Keratinocyte (primary cell): ENCODE data around the gene CCDC116. TPM values are rescaled to one million over a fixed set of nuclear protein-coding genes. Genes with fewer than 3 reads are reported as not detected.

Source experiments
- DNase-seq: peaks from one replicate; pipeline ENCODE4 v3.0.0-alpha.2; 2011; ENCODE audit warnings: low read depth, missing footprints, low spot score
- FAIRE-seq: peaks from 2 replicates; lab custom pipeline; 2011; peaks lifted over from hg19 to GRCh38; lab: Jason Lieb, UNC
- H2AFZ ChIP-seq: 2 replicates; pipeline ENCODE4 v1.6.0; 2012; ENCODE audit warnings: low read length, control low read depth, inconsistent platforms; ENCODE audit not compliant: control insufficient read depth
- H3K27ac ChIP-seq: 2 replicates; pipeline ENCODE4 v1.5.1; 2011; ENCODE audit warnings: low read length; ENCODE audit not compliant: control insufficient read depth, insufficient read depth
- H3K27me3 ChIP-seq: 3 replicates; pipeline ENCODE4 v1.6.0; 2011; ENCODE audit warnings: low read length; ENCODE audit not compliant: control insufficient read depth, insufficient read depth; ENCODE audit errors: extremely low read depth
- H3K36me3 ChIP-seq, 2 experiments: 2 replicates in 1 of 2; 3 replicates in 1 of 2; pipeline ENCODE4 v1.5.1; 2011; ENCODE audit warnings: low read length in 2 of 2, mild to moderate bottlenecking in 1 of 2; ENCODE audit not compliant: control insufficient read depth in 2 of 2, insufficient read depth in 2 of 2; ENCODE audit errors: extremely low read depth in 1 of 2
- H3K4me1 ChIP-seq: 3 replicates; pipeline ENCODE4 v1.5.1; 2011; ENCODE audit warnings: low read length; ENCODE audit not compliant: control insufficient read depth, insufficient read depth; ENCODE audit errors: extremely low read depth
- H3K4me2 ChIP-seq: 3 replicates; pipeline ENCODE4 v1.6.0; 2011; ENCODE audit warnings: low read depth, low read length; ENCODE audit not compliant: control insufficient read depth, insufficient read depth; ENCODE audit errors: extremely low read depth
- H3K4me3 ChIP-seq, 3 experiments: fragments of 200-600 bp in 1 of 3; sonication (generic) in 1 of 3; 2 replicates in 2 of 3; 3 replicates in 1 of 3; pipeline ENCODE4 v1.5.1; 2011 to 2016; ENCODE audit warnings: low read length in 3 of 3, mild to moderate bottlenecking in 3 of 3, control low read depth in 2 of 3, inconsistent platforms in 1 of 3, low read depth in 1 of 3, mixed read lengths in 1 of 3, mixed run types in 1 of 3, moderate library complexity in 1 of 3; ENCODE audit not compliant: control insufficient read depth in 2 of 3, insufficient read depth in 2 of 3; ENCODE audit errors: extremely low read depth in 1 of 3
- H3K79me2 ChIP-seq: 2 replicates; pipeline ENCODE4 v1.6.0; 2012; ENCODE audit warnings: low read length; ENCODE audit not compliant: control insufficient read depth, insufficient read depth
- H3K9ac ChIP-seq: 3 replicates; pipeline ENCODE4 v1.6.0; 2011; ENCODE audit warnings: low read length; ENCODE audit not compliant: control insufficient read depth, insufficient read depth; ENCODE audit errors: extremely low read depth
- H3K9me1 ChIP-seq: 3 replicates; pipeline ENCODE4 v1.6.0; 2011; ENCODE audit warnings: low read length; ENCODE audit not compliant: control insufficient read depth, insufficient read depth; ENCODE audit errors: extremely low read depth
- H3K9me3 ChIP-seq: 2 replicates; pipeline ENCODE4 v1.5.1; 2012; ENCODE audit warnings: low read depth, low read length; ENCODE audit not compliant: control insufficient read depth
- H4K20me1 ChIP-seq: 3 replicates; pipeline ENCODE4 v1.6.0; 2011; ENCODE audit warnings: low read length; ENCODE audit not compliant: control insufficient read depth, insufficient read depth; ENCODE audit errors: extremely low read depth
- EZH2 ChIP-seq: IDR thresholded peaks from one replicate; pipeline ENCODE4 v1.6.1; 2012; ENCODE audit warnings: inconsistent platforms, mild to moderate bottlenecking, low read length, moderate library complexity
- dilution Hi-C: fragments of 300-500 bp; cut with MboI; formaldehyde crosslinking; loops from one replicate; pipeline ENCODE4 v1.7.0; 2020; ENCODE audit warnings: low sequenced_read_pairs; ENCODE audit not compliant: extremely low pct_ligation_motif_present
- polyA plus RNA-seq, 5 experiments: library from polyadenylated mRNA; depleted of rRNA in 3 of 5; stranded (reverse) in 3 of 5; stranded (forward) in 1 of 5; unstranded in 1 of 5; fragments of >200 nt; gene quantifications; 1 replicate in 1 of 5; 2 replicates in 3 of 5; 3 replicates in 1 of 5; pipeline versions ENCODE4 v1.2.1 to v1.2.3, GENCODE V29; 2011 to 2012; ENCODE audit warnings: missing spikeins in 2 of 5, low read depth in 1 of 5, low replicate concordance in 1 of 5
- TF ChIP-seq, protein P1 (sequence below), 3 experiments: IDR thresholded peaks in 1 of 3; conservative IDR thresholded peaks in 1 of 3; optimal IDR thresholded peaks in 1 of 3; 2 replicates in 2 of 3; 3 replicates in 1 of 3; pipeline versions ENCODE3 to v1.5.1; 2011; ENCODE audit warnings: low read length in 3 of 3, mild to moderate bottlenecking in 3 of 3, moderate library complexity in 2 of 3, control low read depth in 1 of 3, inconsistent platforms in 1 of 3; ENCODE audit not compliant: insufficient read depth in 2 of 3; ENCODE audit errors: extremely low read depth in 1 of 3

Gene CCDC116
- polyA plus RNA-seq, 1 donor (not counting 4 experiments of a cell fraction or from before 2014, with no cell fraction given) = 0.03 TPM

DNA sequence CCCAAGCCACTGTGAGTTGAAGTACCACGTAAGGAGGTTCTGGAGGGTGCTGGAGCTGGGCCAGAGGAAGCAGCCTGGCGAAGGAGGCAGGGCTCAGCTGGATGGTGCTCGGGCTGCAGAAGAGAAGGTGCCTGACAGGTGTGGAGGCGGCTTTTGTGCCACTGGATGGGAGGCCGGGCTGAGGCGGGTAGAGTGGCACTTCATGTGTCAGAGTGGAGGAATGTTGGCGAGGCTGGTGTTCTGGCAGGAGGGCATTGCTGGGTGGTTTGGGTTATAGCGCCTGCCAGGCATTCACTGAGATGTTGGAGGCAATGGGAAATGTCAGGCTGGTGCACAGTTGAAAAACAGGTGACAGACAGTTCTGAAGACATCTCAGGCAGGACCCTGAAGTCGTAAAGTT is 40.9 kb upstream of the CCDC116 start:
- FAIRE-seq (no peak), DNase-seq (no peak)
- Histone ChIP-seq H3K4me3 (no peak overlapping the region), H3K79me2 (peaks cover 96% of the 10 kb centered on the region), H3K9me3 (no peaks in the 10 kb centered on the region), H3K9me1 (peaks cover 6% of the 10 kb centered on the region), H3K27me3 (no peaks in the 10 kb centered on the region), H3K36me3 (peaks cover 30 to 31% of the 10 kb centered on the region in 2 experiments), H3K27ac (no peak overlapping the region), H2AFZ (no peak overlapping the region), H4K20me1 (peaks cover 37% of the 10 kb centered on the region), H3K4me2 (no peak overlapping the region), H3K4me1 (no peaks in the 10 kb centered on the region), H3K9ac (no peak overlapping the region)
- dilution Hi-C loops = no loop called here
- TF ChIP-seq EZH2 = no peak
- TF ChIP-seq, protein P1, sequence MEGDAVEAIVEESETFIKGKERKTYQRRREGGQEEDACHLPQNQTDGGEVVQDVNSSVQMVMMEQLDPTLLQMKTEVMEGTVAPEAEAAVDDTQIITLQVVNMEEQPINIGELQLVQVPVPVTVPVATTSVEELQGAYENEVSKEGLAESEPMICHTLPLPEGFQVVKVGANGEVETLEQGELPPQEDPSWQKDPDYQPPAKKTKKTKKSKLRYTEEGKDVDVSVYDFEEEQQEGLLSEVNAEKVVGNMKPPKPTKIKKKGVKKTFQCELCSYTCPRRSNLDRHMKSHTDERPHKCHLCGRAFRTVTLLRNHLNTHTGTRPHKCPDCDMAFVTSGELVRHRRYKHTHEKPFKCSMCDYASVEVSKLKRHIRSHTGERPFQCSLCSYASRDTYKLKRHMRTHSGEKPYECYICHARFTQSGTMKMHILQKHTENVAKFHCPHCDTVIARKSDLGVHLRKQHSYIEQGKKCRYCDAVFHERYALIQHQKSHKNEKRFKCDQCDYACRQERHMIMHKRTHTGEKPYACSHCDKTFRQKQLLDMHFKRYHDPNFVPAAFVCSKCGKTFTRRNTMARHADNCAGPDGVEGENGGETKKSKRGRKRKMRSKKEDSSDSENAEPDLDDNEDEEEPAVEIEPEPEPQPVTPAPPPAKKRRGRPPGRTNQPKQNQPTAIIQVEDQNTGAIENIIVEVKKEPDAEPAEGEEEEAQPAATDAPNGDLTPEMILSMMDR (optimal IDR thresholded peaks at IDR 0.05 in 1 of 3, IDR thresholded peaks at IDR 0.05 in 1 of 3, conservative IDR thresholded peaks at IDR 0.05 in 1 of 3; ENCODE audit: extremely low read depth in 1 of 3, insufficient read depth in 2 of 3, low read length in 3 of 3) = no peak

DNA sequence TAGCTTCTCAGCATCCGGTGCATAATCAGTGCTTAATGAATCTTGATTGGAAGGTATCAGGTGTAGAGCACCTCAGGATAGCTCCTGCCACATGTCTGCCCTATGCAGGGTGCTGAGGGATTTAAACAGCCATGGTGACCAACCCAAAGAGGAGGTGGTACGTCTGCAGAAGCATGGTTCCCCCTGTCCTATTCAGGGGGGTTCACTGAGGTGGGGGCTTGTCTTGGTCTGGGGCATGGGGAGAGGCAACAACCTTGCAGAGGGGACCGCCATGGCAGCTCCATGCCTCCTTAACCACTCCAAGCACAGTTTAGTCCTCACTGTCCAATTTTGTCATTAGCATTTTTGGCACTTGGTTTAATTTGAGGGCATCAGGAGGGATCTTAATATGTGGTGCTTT is 40.1 kb upstream of the CCDC116 start:
- Histone ChIP-seq H3K4me2 (no peak overlapping the region), H3K4me3 (no peak overlapping the region), H2AFZ (no peak overlapping the region), H3K9ac (no peak overlapping the region), H3K27me3 (no peaks in the 10 kb centered on the region), H3K79me2 (peaks cover 96% of the 10 kb centered on the region), H3K9me1 (peaks cover 6% of the 10 kb centered on the region), H3K4me1 (no peaks in the 10 kb centered on the region), H3K36me3 (peaks cover 30 to 31% of the 10 kb centered on the region in 2 experiments), H3K27ac (no peak overlapping the region), H4K20me1 (peaks cover 36% of the 10 kb centered on the region), H3K9me3 (no peaks in the 10 kb centered on the region)
- dilution Hi-C loops = no loop called here
- FAIRE-seq (no peak), DNase-seq (no peak)
- TF ChIP-seq EZH2 = no peak
- TF ChIP-seq, protein P1 (optimal IDR thresholded peaks at IDR 0.05 in 1 of 3, IDR thresholded peaks at IDR 0.05 in 1 of 3, conservative IDR thresholded peaks at IDR 0.05 in 1 of 3; ENCODE audit: extremely low read depth in 1 of 3, insufficient read depth in 2 of 3, low read length in 3 of 3) = no peak
